ENCODE results near the gene ENTPD2. TPM values are rescaled to one million over a fixed set of nuclear protein-coding genes. Genes with fewer than 3 reads are reported as not detected.

The ENTPD2 gene
- total and polyA plus RNA-seq, 10 of the 15 experiments (the other 5 are each of a cell fraction or from before 2014, with no cell fraction given): 0.15 to 1.8 (median 0.65) TPM; not detected in 2

DNA sequence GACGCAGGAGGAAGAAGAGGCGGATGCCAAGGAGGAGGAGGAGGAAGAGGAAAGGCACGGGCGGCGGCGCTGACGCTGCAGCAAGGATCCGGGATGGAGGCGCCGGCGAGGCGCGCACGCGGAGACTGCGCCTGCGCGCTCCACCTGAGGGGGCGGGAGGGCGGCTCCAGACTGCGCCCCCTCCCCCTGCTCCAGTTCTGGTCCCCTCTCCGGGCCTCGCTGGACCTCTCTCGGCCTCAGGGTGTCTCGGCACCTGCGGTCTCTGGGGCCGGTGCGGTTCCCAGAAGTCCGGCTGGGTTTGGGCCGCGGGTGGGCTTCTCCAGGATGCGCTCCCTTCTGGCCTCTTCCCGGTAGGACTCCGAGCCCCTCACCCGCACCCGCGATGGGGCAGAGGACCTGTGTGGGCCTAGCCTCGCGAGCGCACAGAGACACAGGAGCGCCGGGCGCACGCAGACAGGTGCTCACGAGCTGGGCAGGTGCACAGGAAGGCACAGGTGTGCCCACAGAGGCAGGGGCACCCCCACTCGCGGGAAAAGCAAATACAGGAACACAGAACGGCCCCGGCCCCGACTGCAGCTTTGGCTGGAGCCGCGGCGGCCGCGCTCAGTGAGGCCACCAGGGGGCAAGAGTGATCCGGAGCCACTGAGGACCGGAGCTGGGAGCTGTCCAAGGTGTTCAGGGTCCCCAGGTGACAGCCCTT lies 7.6 kb downstream of the ENTPD2 start, which contains the start of gene NPDC1:
NPDC1 (minus strand) TSS at position 90 of the 700 bp plus-strand sequence. CDS start 188 bp downstream, outside the sequence.
- intact Hi-C loops (cut with micrococcal nuclease; ENCODE audit: unreplicated experiment): loop anchor here (10.0 kb wide), 1 partner anchor 179 kb away; the partner anchor contains the start of genes CYSRT1, RNF208 and RNF224
- WGBS (ENCODE audit: insufficient coverage, insufficient replicate concordance, low lambda C conversion rate, missing lambda C conversion rate): 6% methylated on average over 42 of the region's 57 CpGs
- H4K20me1 ChIP-seq (ENCODE audit: control insufficient read depth, insufficient read depth): no peaks in the 10 kb centered on the region
- in situ Hi-C loops (cut with MboI): no loop called here
- ChIA-PET SMC1A (ENCODE audit: uncharacterized antibody, unreplicated experiment) (interaction anchor here (0.6 to 1.7 kb wide), 5 partner anchors 11 to 181 kb away, joined by 3 to 9 read pairs (median 5); no protein-coding TSS in a partner anchor), RAD21 (ENCODE audit: unreplicated experiment) (interaction anchor here (0.6 to 1.7 kb wide), 15 partner anchors 11 to 395 kb away, joined by 3 to 25 read pairs (median 5); partner anchors contain the start of genes RNF224, SAPCD2, TMEM141 and UAP1L1), POLR2A (interaction anchor here (0.6 kb wide), 1 partner anchor 264 kb away, joined by 3 read pairs; no protein-coding TSS in a partner anchor), CTCF (interaction anchor here (0.6 to 4.7 kb wide), 33 partner anchors 8 to 330 kb away, joined by 3 to 81 read pairs (median 4); partner anchors contain the start of genes FUT7, RNF224 and SAPCD2)
- no peak within 1 kb of the TSS for H2AFZ ChIP-seq (ENCODE audit: control insufficient read depth, low read depth, low read length)
- peak; percentile 89 for FAIRE-seq
- peak; percentile 90 for ATAC-seq
- no peak for DNase-seq (ENCODE audit: low read depth, low spot score)
- no TSS peak for BruUV-seq (replicated peaks)
- no peaks in the 10 kb centered on the region for H3K4me1 ChIP-seq (ENCODE audit: control insufficient read depth, insufficient read depth, low read length)
- H3K4me3 ChIP-seq: no peak within 1 kb of the TSS
- no peaks in the 10 kb centered on the region for H3K9me3 ChIP-seq (replicated peaks; ENCODE audit: control insufficient read depth, insufficient read depth, low read length)
- no peak within 1 kb of the TSS for H3K27ac ChIP-seq (ENCODE audit: control insufficient read depth, insufficient read depth)
- peaks cover 12 to 18% of the 10 kb centered on the region in 2 experiments; a peak in 3 of 4 replicates for H3K27me3 ChIP-seq (replicated peaks in 1 of 2; ENCODE audit: control insufficient read depth in 2 of 2, insufficient read depth in 2 of 2, low read length in 1 of 2)
- H3K4me2 ChIP-seq (ENCODE audit: control insufficient read depth, insufficient read depth): peak within 1 kb of the TSS; percentile 33; the same call in 1 of the 2 replicates
- no peak within 1 kb of the TSS for H3K9ac ChIP-seq (ENCODE audit: control insufficient read depth, insufficient read depth, low read length)
- no peaks in the 10 kb centered on the region for H3K36me3 ChIP-seq (ENCODE audit: control insufficient read depth in 2 of 2, insufficient read depth in 2 of 2, low read length in 1 of 2)
- H3K79me2 ChIP-seq (ENCODE audit: control insufficient read depth, insufficient read depth, low read length): no peaks in the 10 kb centered on the region
- no peak for TF ChIP-seq NR2C2 (IDR thresholded peaks at IDR 0.05; ENCODE audit: borderline replicate concordance, control insufficient read depth, insufficient read length, low read depth)
- TF ChIP-seq BACH1 (IDR thresholded peaks at IDR 0.05; ENCODE audit: borderline replicate concordance): no peak
- no peak for TF ChIP-seq CBX3 (IDR thresholded peaks at IDR 0.05; ENCODE audit: borderline replicate concordance, low read depth)
- TF ChIP-seq SMARCA5 (IDR thresholded peaks at IDR 0.05): no peak
- peak; percentile 37; the same call in 1 of the 2 replicates for TF ChIP-seq PAX5 (IDR thresholded peaks at IDR 0.05; ENCODE audit: borderline replicate concordance, low read depth, low read length)
- TF ChIP-seq, protein P1, sequence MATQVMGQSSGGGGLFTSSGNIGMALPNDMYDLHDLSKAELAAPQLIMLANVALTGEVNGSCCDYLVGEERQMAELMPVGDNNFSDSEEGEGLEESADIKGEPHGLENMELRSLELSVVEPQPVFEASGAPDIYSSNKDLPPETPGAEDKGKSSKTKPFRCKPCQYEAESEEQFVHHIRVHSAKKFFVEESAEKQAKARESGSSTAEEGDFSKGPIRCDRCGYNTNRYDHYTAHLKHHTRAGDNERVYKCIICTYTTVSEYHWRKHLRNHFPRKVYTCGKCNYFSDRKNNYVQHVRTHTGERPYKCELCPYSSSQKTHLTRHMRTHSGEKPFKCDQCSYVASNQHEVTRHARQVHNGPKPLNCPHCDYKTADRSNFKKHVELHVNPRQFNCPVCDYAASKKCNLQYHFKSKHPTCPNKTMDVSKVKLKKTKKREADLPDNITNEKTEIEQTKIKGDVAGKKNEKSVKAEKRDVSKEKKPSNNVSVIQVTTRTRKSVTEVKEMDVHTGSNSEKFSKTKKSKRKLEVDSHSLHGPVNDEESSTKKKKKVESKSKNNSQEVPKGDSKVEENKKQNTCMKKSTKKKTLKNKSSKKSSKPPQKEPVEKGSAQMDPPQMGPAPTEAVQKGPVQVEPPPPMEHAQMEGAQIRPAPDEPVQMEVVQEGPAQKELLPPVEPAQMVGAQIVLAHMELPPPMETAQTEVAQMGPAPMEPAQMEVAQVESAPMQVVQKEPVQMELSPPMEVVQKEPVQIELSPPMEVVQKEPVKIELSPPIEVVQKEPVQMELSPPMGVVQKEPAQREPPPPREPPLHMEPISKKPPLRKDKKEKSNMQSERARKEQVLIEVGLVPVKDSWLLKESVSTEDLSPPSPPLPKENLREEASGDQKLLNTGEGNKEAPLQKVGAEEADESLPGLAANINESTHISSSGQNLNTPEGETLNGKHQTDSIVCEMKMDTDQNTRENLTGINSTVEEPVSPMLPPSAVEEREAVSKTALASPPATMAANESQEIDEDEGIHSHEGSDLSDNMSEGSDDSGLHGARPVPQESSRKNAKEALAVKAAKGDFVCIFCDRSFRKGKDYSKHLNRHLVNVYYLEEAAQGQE (IDR thresholded peaks at IDR 0.05; ENCODE audit: low read depth, low read length): peak; percentile 98
- peak; percentile 83; the same call in 1 of the 2 replicates for TF ChIP-seq SIN3A (IDR thresholded peaks at IDR 0.05; ENCODE audit: low read depth, low read length)
- peak; percentile 75 for TF ChIP-seq SMC3 (IDR thresholded peaks at IDR 0.05; ENCODE audit: borderline replicate concordance, low read length)
- TF ChIP-seq EP300 (IDR thresholded peaks at IDR 0.05; ENCODE audit: borderline replicate concordance in 1 of 2, control insufficient read depth in 1 of 2, low read depth in 2 of 2, low read length in 2 of 2): no peak
- TF ChIP-seq PAX8 (IDR thresholded peaks at IDR 0.05): no peak
- peak; percentile 68; the same call in 1 of the 2 replicates for TF ChIP-seq EZH2 (IDR thresholded peaks at IDR 0.05; ENCODE audit: borderline replicate concordance, control insufficient read depth, low read depth, low read length)
- TF ChIP-seq, protein P2, sequence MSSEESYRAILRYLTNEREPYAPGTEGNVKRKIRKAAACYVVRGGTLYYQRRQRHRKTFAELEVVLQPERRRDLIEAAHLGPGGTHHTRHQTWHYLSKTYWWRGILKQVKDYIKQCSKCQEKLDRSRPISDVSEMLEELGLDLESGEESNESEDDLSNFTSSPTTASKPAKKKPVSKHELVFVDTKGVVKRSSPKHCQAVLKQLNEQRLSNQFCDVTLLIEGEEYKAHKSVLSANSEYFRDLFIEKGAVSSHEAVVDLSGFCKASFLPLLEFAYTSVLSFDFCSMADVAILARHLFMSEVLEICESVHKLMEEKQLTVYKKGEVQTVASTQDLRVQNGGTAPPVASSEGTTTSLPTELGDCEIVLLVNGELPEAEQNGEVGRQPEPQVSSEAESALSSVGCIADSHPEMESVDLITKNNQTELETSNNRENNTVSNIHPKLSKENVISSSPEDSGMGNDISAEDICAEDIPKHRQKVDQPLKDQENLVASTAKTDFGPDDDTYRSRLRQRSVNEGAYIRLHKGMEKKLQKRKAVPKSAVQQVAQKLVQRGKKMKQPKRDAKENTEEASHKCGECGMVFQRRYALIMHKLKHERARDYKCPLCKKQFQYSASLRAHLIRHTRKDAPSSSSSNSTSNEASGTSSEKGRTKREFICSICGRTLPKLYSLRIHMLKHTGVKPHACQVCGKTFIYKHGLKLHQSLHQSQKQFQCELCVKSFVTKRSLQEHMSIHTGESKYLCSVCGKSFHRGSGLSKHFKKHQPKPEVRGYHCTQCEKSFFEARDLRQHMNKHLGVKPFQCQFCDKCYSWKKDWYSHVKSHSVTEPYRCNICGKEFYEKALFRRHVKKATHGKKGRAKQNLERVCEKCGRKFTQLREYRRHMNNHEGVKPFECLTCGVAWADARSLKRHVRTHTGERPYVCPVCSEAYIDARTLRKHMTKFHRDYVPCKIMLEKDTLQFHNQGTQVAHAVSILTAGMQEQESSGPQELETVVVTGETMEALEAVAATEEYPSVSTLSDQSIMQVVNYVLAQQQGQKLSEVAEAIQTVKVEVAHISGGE (CRISPR knock-in tag; IDR thresholded peaks at IDR 0.05): no peak
